Activated naive CD4-positive, alpha-beta T cell treated with anti-CD3 and anti-CD28 coated beads, Interleukin-2, amount 50 U/mL, for 24 hours (primary cell): ENCODE measurements around the gene POLK.
"Not testable (repeated sequence)": the region's sequence is repeated elsewhere in the genome, so short reads cannot be mapped to it uniquely, and the experiment has no call there.

Experiments used
- H3K27ac Mint-ChIP-seq: one replicate; pipeline ENCODE4 v1.8.0; 2021; ENCODE audit warnings: mild to moderate bottlenecking, mixed read lengths
- H3K27me3 Mint-ChIP-seq: one replicate; pipeline ENCODE4 v1.8.0; 2021; ENCODE audit warnings: mixed read lengths
- H3K36me3 Mint-ChIP-seq: one replicate; pipeline ENCODE4 v1.8.0; 2021; ENCODE audit warnings: mixed read lengths
- H3K4me1 Mint-ChIP-seq: one replicate; pipeline ENCODE4 v1.8.0; 2021; ENCODE audit warnings: mixed read lengths
- H3K4me3 Mint-ChIP-seq: one replicate; pipeline ENCODE4 v1.8.0; 2021; ENCODE audit warnings: mild to moderate bottlenecking, mixed read lengths
- H3K9me3 Mint-ChIP-seq: one replicate; pipeline ENCODE4 v1.8.0; 2021; ENCODE audit warnings: mixed read lengths

Gene POLK

DNA sequence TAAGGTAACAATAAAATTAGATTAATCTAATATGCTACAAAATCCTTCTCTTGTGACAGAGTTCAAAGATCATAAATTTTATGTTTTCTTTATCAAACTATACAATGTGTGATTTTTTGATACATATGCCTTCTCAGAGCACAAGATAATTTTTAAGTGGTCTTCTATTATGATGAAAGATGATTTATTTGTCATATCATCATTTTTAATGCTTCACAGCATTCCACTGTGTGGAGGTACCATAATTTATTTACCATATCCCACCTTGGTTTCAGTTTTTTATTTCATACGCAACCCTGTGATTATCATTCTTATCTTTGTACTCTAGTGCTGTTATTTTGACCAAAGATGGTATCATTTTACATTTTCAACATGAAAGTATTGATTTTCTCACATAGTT, 41.7 kb downstream of the POLK start:
- Mint-ChIP-seq H3K4me1 (peaks cover 17% of the 10 kb centered on the region), H3K27me3 (no peaks in the 10 kb centered on the region), H3K27ac (no peak overlapping the region), H3K9me3 (no peaks in the 10 kb centered on the region), H3K4me3 (no peak overlapping the region), H3K36me3 (peaks cover 49% of the 10 kb centered on the region)

GRCh38 chr5:75558221-75558620, 46.5 kb downstream of the POLK start:
- Mint-ChIP-seq H3K4me3 (no peak overlapping the region), H3K9me3 (peaks cover 1% of the 10 kb centered on the region), H3K4me1 (peaks cover 32% of the 10 kb centered on the region), H3K27ac (no peak overlapping the region), H3K27me3 (no peaks in the 10 kb centered on the region), H3K36me3 (peaks cover 54% of the 10 kb centered on the region)

DNA sequence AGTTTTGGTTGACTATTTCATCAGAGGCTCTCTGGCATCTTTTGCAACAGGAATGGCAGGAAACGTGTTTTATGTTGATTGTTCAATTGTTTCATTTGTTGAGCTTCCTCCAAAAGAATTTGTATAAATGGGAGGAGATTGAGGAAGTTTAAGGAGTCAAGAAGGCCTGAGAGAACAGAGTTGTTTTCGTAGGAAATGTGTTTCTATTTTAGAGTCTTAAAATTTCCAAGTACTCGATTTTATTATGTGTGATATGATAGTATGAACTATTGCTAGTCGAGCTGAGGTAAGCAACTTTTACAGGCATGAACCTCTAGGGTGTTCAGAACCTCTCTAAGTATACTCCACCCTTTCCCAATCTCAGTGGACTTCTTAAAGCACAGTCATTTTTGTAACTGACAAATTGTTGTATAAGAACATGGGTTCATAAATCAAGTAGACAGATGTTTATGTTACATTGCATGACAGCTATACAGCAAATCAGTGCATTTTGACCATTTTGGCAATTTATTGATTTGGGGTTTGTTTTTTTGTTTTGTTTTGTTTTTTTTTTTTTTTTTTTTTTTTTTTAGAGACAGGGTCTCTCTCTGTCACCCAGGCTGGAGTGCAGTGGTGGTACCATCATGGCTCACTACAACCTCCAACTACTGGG, 47.4 kb downstream of the POLK start:
- Mint-ChIP-seq H3K4me1 (peaks cover 41% of the 10 kb centered on the region), H3K9me3 (peaks cover 8% of the 10 kb centered on the region), H3K27me3 (no peaks in the 10 kb centered on the region), H3K27ac (no peak overlapping the region), H3K4me3 (no peak overlapping the region), H3K36me3 (peaks cover 56% of the 10 kb centered on the region)

- H3K27ac Mint-ChIP-seq, H3K27me3 Mint-ChIP-seq, H3K4me3 Mint-ChIP-seq: not testable (repeated sequence)
- Mint-ChIP-seq H3K4me1 (peaks cover 54% of the 10 kb centered on the region), H3K36me3 (peaks cover 53% of the 10 kb centered on the region), H3K9me3 (peaks cover 11% of the 10 kb centered on the region)
These were observed 49.0 kb downstream of the POLK start for GRCh38 chr5:75560655-75561054.

DNA sequence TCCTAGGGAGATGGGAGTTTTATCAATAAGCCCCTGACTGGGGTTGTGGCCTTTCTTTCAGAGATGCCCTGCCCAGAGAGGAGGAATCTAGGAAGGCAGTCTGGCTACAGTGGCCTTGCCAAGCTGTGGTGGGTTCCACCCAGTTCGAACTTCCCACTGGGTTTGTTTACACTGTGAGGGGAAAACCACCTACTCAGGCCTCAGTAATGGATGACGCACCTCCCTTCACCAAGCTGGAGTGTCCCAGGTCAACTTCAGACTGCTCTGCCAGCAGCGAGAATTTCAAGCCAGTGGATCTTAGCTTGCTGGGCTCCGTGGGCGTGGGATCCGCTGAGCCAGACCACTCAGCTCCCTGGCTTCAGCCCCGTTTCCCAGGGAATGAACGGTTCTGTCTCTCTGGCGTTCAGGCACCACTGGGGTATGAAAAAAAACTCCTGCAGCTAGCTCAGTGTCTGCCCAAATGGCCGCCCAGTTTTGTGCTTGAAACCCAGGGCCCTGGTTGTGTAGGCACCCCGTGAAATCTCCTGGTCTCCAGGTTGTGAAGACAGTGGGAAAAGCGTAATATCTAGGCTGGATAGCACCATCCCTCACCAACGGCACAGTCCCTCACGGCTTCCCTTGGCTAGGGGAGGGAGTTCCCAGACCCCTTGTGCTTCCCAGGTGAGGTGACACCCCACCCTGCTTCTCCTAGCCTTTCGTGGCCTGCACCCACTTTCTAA, 54.5 kb downstream of the POLK start:
- Mint-ChIP-seq H3K4me1 (peaks cover 62% of the 10 kb centered on the region), H3K36me3 (peaks cover 42% of the 10 kb centered on the region), H3K27ac (peak overlapping the region; percentile 87), H3K4me3 (peak overlapping the region; percentile 3), H3K9me3 (peaks cover 11% of the 10 kb centered on the region)
- H3K27me3 Mint-ChIP-seq = not testable (repeated sequence)

DNA sequence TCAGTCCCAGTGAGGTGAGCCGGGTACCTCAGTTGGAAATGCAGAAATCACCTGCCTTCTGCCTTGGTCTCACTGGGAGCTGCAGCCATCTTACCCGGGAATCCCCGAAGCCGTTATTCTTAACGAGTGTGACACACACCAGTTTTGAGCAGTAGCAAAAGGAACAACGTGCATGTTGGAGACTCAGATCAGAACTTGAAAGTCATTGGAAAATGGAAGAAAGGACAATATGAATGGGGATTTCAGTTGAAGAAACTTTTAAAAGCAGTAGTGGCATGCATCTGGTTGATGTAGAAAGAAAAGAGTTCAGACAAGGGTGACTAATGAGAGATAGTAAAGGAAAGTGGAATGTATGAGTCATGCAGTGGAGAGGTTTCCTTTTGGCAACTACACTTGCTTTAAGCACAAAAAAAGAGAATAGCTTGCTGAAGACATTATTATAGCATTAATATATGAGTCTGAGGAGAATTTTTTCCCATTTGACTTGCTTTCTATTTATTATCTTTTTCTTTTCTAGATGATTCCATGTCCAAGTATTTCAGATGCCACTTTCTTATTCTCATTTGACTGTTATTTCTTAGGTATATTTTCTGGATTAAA, 55.1 kb downstream of the POLK start:
- Mint-ChIP-seq H3K27ac (peak overlapping the region; percentile 99), H3K4me1 (peaks cover 56% of the 10 kb centered on the region), H3K36me3 (peaks cover 40% of the 10 kb centered on the region)

DNA sequence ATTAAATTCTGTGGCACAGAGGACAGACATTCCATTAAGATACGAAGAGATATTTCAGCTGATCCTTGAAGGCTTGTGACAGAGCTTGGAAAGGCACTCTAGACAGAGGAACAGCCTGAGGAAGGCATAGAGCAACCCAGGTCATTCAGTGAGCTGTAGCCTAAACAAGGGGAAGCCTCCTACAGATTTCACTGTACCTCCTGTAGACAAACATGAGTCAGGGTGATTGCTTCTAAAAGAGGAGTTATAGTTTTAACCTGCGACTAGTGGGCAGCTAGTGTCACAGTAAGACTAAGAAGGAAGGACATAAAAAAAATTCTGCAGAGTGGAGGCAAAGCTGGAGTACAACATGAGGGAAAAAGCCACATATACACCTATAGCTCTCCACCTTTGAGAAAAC, 56.0 kb downstream of the POLK start:
- Mint-ChIP-seq H3K36me3 (peaks cover 34% of the 10 kb centered on the region), H3K27me3 (no peaks in the 10 kb centered on the region), H3K4me3 (peak overlapping the region; percentile 79), H3K27ac (peak overlapping the region; percentile 99), H3K4me1 (peaks cover 51% of the 10 kb centered on the region), H3K9me3 (peaks cover 11% of the 10 kb centered on the region)

More for the DNA sequence above, 55.1 kb downstream of the POLK start:
- no peaks in the 10 kb centered on the region for H3K27me3 Mint-ChIP-seq
- peak overlapping the region; percentile 3 for H3K4me3 Mint-ChIP-seq
- H3K9me3 Mint-ChIP-seq = peaks cover 11% of the 10 kb centered on the region

DNA sequence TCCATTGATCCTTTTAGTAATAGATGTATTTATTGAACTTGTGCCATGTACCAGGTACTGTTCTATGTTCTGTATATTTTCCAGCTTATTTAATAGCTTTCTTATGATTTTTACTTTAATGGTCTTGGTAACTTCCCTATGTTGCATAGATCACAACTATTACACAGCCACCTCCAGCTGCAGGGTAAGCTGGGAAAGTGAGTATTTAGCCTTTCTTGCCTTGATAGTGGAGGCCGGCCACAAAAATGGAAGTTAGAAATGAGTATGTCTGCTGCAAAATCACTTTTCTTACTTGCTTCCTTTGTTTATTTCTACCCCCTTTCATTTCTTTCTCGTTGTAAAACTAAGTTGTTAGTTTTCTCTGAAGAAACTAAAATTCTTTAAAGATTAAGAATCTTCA, 56.5 kb downstream of the POLK start:
- peak overlapping the region; percentile 99 for H3K27ac Mint-ChIP-seq
- no peak overlapping the region for H3K4me3 Mint-ChIP-seq
- no peaks in the 10 kb centered on the region for H3K27me3 Mint-ChIP-seq
- peaks cover 51% of the 10 kb centered on the region for H3K4me1 Mint-ChIP-seq
- peaks cover 34% of the 10 kb centered on the region for H3K36me3 Mint-ChIP-seq
- peaks cover 10% of the 10 kb centered on the region for H3K9me3 Mint-ChIP-seq

DNA sequence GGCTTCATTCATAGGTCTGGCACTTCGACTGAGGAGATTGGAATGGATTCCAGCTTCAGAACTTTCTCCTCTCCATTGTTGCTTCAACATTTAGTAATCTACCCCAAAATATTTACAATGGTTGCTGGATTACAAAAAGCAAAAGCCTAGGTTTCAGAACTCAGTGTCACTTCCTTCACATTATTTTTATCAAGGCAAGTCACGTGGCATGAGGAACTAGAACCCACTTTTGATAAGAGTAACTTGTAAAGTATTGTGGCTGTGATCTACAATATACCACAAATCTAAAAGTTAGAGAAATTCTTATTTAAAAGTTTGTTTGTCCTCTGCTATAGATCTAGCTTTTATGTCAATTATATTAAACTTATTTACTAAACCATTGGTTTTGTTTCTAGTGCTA, 59.9 kb downstream of the POLK start:
- H3K27me3 Mint-ChIP-seq = no peaks in the 10 kb centered on the region
- peaks cover 23% of the 10 kb centered on the region for H3K36me3 Mint-ChIP-seq
- peaks cover 29% of the 10 kb centered on the region for H3K4me1 Mint-ChIP-seq
- H3K9me3 Mint-ChIP-seq = no peaks in the 10 kb centered on the region
- H3K4me3 Mint-ChIP-seq = no peak overlapping the region
- H3K27ac Mint-ChIP-seq = no peak overlapping the region

DNA sequence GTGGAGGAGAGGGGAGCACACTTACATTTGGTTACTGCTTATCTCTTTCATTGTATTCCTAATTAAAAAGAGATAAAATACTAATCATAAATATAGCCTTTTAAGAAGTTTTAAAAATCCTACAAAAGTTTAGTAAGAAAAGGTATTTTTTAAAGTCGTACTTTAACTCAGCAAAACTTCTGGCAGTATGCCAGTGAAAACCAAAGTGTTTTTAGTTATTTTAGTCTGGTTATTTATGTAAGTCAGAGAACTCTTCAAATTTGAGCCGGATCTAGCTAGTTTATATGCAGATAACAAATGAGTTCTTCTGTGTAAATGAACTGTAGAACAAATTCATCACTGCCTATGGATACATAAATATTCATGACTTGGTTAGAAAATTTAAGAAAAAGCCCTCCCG, 63.1 kb downstream of the POLK start:
- Mint-ChIP-seq H3K9me3 (no peaks in the 10 kb centered on the region), H3K27me3 (no peaks in the 10 kb centered on the region), H3K4me3 (no peak overlapping the region), H3K27ac (peak overlapping the region; percentile 17), H3K36me3 (peaks cover 18% of the 10 kb centered on the region), H3K4me1 (peaks cover 6% of the 10 kb centered on the region)

- not testable (repeated sequence) for H3K4me3 Mint-ChIP-seq, H3K27me3 Mint-ChIP-seq, H3K4me1 Mint-ChIP-seq, H3K9me3 Mint-ChIP-seq, H3K27ac Mint-ChIP-seq
- H3K36me3 Mint-ChIP-seq = peaks cover 12% of the 10 kb centered on the region
These were observed 66.6 kb downstream of the POLK start for GRCh38 chr5:75578280-75578679.

DNA sequence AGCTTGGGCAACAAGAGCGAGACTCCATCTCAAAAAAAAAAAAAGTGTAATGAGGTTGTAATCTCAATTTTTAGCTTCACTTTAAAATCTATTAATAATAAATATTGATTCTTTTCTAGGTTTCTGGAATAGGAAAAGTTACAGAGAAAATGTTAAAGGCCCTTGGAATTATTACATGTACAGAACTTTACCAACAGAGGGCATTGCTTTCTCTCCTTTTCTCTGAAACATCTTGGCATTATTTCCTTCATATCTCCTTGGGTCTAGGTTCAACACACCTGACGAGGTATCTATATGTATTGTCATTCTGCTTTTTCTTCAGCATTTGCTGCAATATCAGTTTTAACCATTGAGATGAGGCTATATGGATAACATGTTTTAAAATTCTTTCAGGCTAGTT, 73.0 kb downstream of the POLK start:
- no peak overlapping the region for H3K27ac Mint-ChIP-seq
- H3K36me3 Mint-ChIP-seq = peaks cover 13% of the 10 kb centered on the region

DNA sequence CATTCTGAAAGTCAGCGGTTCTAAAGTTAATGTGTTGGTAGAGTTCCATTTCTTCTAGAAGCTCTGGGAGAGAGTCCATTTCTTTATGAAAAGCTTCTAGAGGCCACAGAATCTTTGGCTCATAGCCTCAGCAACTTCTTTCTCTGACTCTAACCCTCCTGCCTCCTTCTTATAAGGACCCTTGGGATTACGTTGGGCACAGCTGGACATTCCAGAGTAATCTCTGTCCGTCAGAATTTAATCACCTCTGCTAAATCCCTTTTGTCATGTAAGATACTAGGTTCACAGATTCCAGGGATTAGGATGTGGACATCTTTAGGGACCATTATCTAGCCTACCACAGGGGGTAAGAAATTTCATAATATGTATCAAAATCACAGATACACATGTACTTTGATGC, 77.0 kb downstream of the POLK start:
- H3K27ac Mint-ChIP-seq = no peak overlapping the region
- H3K36me3 Mint-ChIP-seq = peaks cover 16% of the 10 kb centered on the region
- no peaks in the 10 kb centered on the region for H3K4me1 Mint-ChIP-seq
- H3K4me3 Mint-ChIP-seq = no peak overlapping the region
- H3K9me3 Mint-ChIP-seq = no peaks in the 10 kb centered on the region
- H3K27me3 Mint-ChIP-seq = no peaks in the 10 kb centered on the region

More for the DNA sequence above, 73.0 kb downstream of the POLK start:
- Mint-ChIP-seq H3K4me1 (no peaks in the 10 kb centered on the region), H3K4me3 (no peak overlapping the region), H3K27me3 (no peaks in the 10 kb centered on the region), H3K9me3 (no peaks in the 10 kb centered on the region)

DNA sequence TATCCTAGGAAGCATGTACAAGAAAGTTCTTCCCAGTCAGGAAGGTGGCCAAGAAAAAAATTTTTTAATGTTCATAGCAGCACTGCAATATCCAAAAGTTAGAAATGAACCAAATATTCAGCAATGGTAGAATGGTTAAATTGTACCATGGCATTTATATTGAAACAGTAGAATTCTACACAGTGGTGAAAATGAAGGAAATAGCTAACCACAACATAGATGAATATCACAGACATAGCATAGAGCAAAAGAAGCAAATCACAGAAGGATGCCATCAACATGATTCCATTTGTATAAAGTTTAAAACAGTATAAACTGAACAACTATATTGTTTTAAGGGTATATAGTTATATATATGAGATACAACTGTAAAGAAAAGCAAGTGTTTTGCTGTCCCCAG, 88.8 kb downstream of the POLK start:
- H3K27ac Mint-ChIP-seq = no peak overlapping the region
- no peaks in the 10 kb centered on the region for H3K9me3 Mint-ChIP-seq
- H3K4me3 Mint-ChIP-seq = no peak overlapping the region
- H3K27me3 Mint-ChIP-seq = no peaks in the 10 kb centered on the region
- H3K4me1 Mint-ChIP-seq = peaks cover 11% of the 10 kb centered on the region
- peaks cover 24% of the 10 kb centered on the region for H3K36me3 Mint-ChIP-seq

DNA sequence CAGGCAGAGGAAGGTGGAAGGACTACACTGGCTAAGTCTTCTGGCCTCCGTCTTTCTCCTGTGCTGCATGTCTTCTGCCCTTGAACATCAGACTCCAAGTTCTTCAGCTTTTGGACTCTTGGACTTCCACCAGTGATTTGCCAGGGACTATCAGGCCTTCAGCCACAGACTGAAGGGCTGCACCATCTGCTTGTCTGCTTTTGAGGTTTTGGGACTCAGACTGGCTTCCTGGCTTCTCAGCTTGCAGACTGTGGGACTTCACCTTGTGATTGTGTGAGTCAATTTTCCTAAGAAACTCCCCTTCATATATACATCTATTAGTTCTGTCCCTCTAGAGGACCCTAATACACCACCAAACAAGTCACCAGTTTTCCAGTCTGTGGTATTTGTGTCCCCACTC, 89.9 kb downstream of the POLK start:
- Mint-ChIP-seq H3K9me3 (no peaks in the 10 kb centered on the region), H3K4me3 (no peak overlapping the region), H3K4me1 (peaks cover 11% of the 10 kb centered on the region), H3K36me3 (peaks cover 22% of the 10 kb centered on the region), H3K27ac (no peak overlapping the region), H3K27me3 (no peaks in the 10 kb centered on the region)

DNA sequence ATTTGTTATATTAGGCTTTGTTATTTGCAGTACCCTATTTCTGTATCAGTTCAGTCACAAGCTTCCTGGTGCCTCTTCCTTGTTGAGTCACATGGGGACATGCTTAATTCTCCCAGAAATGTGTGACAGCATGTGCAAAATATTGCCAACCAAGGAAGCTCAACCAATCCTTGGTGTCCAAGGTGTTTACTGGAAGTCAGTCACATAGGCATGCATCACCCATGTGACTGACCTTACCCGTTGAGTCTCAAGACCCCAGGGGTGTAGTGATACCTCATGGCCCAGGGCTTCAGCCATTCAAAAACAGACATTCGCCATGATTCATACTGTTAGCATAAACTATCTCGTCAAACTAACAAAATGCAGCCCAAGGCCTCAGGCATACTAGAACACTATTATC, 90.3 kb downstream of the POLK start:
- peaks cover 11% of the 10 kb centered on the region for H3K4me1 Mint-ChIP-seq
- H3K27me3 Mint-ChIP-seq = no peaks in the 10 kb centered on the region
- no peaks in the 10 kb centered on the region for H3K9me3 Mint-ChIP-seq
- peaks cover 22% of the 10 kb centered on the region for H3K36me3 Mint-ChIP-seq
- no peak overlapping the region for H3K27ac Mint-ChIP-seq
- no peak overlapping the region for H3K4me3 Mint-ChIP-seq
